GM12873 (cell line): ENCODE measurements around the gene GTPBP2.

ENCODE experiments used
- TF ChIP-seq, protein P1 (sequence below): IDR thresholded peaks from 2 replicates; pipeline ENCODE4 v1.5.1; 2012; ENCODE audit warnings: low read depth, mild to moderate bottlenecking, moderate library complexity, low read length, control low read depth; ENCODE audit not compliant: insufficient read depth; ENCODE audit errors: missing control alignments

Gene GTPBP2

DNA sequence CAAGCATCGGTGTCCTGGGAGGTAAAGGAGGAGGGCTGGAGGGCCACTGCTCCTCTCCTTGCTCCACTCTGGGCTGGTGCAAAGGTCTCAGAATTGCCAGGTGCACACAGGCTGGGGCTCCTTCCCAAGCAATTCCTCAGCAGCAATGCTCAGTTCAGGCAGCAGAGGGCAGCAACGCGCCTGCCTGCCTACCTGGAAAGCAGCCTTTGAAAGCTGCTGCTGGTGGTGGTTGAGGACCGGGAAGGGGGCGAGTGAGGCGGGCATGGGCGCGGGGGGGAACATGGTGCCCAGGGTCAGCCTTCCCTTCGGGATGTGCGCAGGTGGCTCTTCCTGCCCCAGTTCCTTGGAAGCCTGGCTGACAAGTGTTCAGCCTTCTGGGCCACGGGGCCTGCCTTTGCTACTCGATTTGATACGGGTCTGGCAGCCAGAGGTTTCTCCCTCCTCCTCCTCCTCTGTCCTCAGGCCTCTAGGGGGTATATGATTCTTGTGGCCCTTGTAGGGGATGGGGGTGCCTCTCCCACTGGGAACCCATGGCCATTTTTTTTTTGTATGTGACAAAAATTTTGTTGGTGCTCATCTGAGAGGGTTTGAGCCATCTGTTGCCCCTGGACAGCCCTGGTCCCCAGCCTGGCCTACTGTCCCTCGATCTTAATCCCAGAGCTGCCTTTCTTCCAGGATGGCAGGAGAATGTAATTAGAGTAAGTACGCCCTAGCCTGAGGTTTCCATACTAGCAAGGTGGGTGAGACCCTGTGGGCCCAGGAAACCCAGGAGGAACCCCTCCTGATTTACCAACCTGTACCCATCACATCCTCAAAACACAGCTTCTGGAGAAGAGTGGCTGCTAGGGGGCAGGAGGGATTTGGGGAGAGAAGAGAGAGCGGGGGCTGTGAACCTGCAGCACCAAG, 38.4 kb upstream of the GTPBP2 start:
- TF ChIP-seq, protein P1, sequence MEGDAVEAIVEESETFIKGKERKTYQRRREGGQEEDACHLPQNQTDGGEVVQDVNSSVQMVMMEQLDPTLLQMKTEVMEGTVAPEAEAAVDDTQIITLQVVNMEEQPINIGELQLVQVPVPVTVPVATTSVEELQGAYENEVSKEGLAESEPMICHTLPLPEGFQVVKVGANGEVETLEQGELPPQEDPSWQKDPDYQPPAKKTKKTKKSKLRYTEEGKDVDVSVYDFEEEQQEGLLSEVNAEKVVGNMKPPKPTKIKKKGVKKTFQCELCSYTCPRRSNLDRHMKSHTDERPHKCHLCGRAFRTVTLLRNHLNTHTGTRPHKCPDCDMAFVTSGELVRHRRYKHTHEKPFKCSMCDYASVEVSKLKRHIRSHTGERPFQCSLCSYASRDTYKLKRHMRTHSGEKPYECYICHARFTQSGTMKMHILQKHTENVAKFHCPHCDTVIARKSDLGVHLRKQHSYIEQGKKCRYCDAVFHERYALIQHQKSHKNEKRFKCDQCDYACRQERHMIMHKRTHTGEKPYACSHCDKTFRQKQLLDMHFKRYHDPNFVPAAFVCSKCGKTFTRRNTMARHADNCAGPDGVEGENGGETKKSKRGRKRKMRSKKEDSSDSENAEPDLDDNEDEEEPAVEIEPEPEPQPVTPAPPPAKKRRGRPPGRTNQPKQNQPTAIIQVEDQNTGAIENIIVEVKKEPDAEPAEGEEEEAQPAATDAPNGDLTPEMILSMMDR, result peak; percentile 99

DNA sequence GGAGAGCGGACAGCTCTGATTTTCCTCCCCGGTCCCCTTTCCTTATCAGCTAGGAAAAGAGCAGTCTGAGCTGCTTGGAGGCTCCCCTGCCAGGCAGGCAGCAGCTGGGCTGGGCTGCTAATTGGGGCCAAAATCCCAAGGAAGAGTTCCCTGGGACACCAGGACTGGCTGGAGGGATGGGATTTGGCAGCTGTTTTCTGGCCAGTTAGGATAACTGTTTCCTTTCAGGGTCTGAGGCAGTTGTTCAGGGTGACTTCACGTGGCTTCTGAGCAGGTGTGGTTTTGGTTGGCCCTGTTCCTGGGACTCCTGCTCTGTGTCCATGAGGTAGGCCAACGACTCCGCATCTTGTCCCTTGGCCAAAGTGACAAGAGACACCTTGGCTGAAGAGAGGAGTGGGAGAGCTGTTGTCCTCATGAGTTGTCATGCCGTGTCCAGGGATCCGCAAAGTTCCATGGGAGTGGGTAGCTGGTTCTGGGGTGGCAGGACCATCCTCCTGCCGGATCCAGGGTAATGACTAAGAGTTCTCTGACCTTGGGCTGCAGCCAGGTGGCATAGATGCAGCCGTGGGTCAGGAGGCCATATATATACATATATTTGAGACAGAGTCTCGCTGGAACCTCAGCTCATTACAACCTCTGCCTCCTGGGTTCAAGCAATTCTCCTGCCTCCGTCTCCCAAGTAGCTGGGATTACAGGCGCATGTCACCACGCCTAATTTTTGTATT, 37.3 kb upstream of the GTPBP2 start:
- TF ChIP-seq, protein P1, result no peak

DNA sequence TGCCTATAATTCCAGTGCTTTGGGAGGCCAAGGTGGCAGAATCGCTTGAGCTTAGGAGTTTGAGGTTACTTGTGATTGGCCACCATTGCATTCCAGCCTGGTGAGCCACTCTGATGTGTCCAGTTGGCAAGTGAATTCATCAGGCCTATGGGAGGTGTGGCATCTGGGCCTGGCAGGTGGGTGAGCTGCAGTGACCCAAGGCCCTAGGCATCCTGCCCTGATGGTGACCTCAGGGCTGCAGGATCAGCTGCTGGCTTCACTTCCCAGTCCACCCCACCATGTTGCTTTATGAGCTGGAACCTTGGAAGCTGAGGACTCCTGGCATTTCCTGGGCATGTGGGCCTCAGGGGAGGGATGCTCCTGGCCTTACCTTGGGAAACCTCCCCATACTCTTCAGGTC, 36.3 kb upstream of the GTPBP2 start:
- TF ChIP-seq, protein P1, result no peak

DNA sequence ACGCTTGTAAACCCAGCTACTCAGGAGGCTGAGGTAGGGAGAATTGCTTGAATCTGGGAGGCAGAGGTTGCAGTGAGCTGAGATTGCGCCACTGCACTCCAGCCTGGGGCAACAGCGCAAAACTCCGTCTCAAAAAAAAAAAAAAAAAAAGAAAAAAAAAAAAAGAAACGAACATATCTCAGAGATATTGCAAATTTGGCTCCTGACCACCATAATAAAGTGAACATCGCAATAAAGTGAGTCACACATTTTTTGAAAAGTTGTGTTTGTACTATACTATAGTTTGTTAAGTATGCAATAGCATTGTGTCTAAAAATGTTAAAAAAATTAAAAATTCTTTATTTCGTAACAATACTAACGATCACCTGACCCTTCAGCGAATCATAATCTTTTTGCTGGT, 29.1 kb upstream of the GTPBP2 start:
- TF ChIP-seq, protein P1, result no peak

DNA sequence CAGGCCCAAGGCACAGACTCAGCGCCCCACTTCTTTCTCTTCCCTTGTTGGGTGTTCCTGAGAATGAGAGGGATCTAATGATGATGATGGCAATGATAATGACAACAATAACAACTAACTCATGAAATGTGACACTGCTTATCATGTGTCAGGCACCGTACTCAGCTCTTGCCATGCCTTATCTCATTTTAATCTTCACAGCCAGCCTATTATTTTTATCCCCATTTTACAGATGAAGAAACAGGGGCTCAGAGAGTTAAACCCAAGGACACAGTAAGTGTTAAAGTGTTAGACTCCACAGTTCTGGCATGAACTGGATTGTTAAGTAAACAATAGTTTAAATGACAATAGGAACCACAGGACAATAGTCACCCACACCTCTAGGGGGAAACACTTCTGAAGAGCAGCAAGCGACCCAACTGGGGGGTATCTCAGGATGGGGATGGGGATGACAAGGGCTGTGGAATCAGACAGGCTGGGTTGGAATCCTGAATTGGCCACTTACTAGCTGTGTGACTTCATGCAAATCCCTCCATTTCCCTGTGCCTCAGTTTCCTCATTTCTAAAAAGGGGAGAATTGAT, 28.2 kb upstream of the GTPBP2 start:
- TF ChIP-seq, protein P1, result peak; percentile 24

DNA sequence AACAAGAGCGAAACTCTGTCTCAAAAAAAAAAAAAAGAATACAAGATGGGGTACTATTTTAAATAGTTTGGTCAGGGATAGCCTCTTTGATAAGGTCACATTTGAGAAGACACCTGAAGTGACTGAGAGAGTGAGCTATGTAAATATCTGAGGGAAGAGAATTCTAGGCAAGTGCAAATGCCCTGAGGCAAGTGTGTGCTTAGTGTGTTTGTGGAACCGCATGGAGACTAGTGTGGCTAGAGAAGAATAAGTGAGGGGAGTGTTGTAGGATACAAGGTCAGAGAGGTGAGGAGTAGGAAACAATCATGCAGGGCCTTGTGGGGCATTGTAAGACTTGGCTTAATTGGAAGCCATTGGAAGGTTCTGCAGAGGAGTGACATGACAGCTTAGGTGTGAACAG, 19.2 kb upstream of the GTPBP2 start:
- TF ChIP-seq, protein P1, result no peak

DNA sequence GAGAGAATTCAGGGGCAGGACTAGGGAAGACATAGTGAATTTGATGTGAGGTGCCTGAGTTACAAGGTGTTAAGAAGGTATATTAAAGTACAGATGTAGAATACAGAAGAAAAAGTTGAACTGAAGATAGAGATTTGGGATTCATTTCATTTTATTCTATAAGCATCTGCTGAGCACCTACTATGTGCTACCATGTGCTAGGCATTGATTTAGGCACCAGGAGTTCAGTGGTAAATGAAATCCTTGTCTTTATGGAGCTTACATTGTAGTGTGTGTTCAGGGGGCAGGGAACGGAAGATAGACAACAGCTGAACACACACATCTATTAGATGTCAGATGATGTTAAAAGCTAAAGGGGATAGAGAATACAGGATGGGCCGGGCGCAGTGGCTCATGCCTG, 18.5 kb upstream of the GTPBP2 start:
- TF ChIP-seq, protein P1, result no peak
